Activated naive CD4-positive, alpha-beta T cell treated with anti-CD3 and anti-CD28 coated beads for 36 hours (primary cell): ENCODE data around the gene CAMK1. TPM values are rescaled to one million over a fixed set of nuclear protein-coding genes. Genes with fewer than 3 reads are reported as not detected.

ENCODE experiments used
- CTCF ChIA-PET: fragments of 350-600 bp; sonication (Branson Sonifier 250); formaldehyde crosslinking; loops from one replicate; lab custom pipeline; 2021; ENCODE audit warnings: antibody characterized with exemption; lab: Charles Lee
- DNase-seq: peaks from one replicate; pipeline ENCODE4 v3.0.0-alpha.2; 2020
- H3K27ac Mint-ChIP-seq: one replicate; pipeline ENCODE4 v1.8.0; 2021; ENCODE audit warnings: mild to moderate bottlenecking, mixed read lengths
- H3K27me3 Mint-ChIP-seq: one replicate; pipeline ENCODE4 v1.8.0; 2021; ENCODE audit warnings: low read depth, mixed read lengths
- H3K36me3 Mint-ChIP-seq: one replicate; pipeline ENCODE4 v1.8.0; 2021; ENCODE audit warnings: low read depth, mixed read lengths
- H3K4me1 Mint-ChIP-seq: one replicate; pipeline ENCODE4 v1.8.0; 2021; ENCODE audit warnings: low read depth, mixed read lengths
- H3K4me3 Mint-ChIP-seq: one replicate; pipeline ENCODE4 v1.8.0; 2021; ENCODE audit warnings: mild to moderate bottlenecking, moderate library complexity, mixed read lengths
- H3K9me3 Mint-ChIP-seq: one replicate; pipeline ENCODE4 v1.8.0; 2021; ENCODE audit warnings: mixed read lengths
- intact Hi-C: fragments of 100-400 bp; cut with micrococcal nuclease; formaldehyde crosslinking; loops from one replicate; pipeline ENCODE4 v1.15.1; 2023
- total RNA-seq, 2 experiments: library from RNA; stranded (reverse); gene quantifications; one replicate each; pipeline ENCODE4 v1.2.3, GENCODE V29; 2021

CAMK1 gene
- total RNA-seq, 2 experiments from 2014 or later, result 18.9 to 19.5 TPM

DNA sequence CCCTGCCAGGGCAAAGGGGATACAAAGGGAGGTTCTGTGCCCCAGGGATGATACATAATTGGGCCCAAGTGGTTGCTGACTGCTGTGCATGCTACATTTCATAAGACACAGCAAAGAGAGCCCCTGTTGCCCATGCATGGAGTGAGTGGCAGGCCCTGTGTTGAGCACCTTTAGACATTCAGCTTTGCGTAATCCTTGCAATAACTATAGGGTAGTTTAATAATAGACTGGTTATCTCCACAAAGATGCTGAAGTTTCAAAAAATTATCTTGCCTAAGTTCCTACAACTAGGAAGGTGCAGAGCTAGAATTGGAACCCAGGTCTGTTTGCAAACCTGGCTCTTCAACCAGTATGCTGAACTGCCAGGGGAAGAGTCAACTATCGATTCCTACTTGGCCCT lies 21.7 kb downstream of the CAMK1 start:
- H3K27me3 Mint-ChIP-seq, result no peaks in the 10 kb centered on the region
- peaks cover 63% of the 10 kb centered on the region for H3K36me3 Mint-ChIP-seq
- intact Hi-C loops, result no loop called here
- CTCF ChIA-PET, result interaction anchor here (0.6 kb wide), 1 partner anchor 594 kb away, joined by 4 read pairs; no protein-coding TSS in a partner anchor
- no peaks in the 10 kb centered on the region for H3K9me3 Mint-ChIP-seq
- DNase-seq, result no peak
- H3K4me1 Mint-ChIP-seq, result peaks cover 38% of the 10 kb centered on the region
- H3K27ac Mint-ChIP-seq, result no peak overlapping the region
- H3K4me3 Mint-ChIP-seq, result no peak overlapping the region

DNA sequence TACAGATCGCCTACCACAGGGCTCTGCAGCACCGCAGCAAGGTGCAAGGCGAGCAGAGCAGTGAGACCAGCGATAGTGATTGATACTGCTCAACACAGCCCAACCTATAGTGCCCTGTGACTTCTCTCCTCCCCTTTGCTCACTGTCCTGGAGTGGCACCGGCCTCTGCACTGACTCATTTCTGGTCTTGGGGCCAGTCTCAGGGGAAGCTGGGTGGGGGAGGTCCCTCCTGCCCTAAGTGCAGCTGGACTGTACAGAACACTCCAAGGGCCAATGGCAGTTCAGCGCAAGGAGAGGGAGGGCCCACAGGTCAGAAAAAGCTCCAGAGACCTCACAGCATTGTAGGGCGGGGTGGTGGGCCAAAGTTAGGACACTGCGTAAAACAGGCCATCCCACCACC lies 22.5 kb downstream of the CAMK1 start:
- intact Hi-C loops, result no loop called here
- H3K9me3 Mint-ChIP-seq, result no peaks in the 10 kb centered on the region
- CTCF ChIA-PET, result no interaction called here
- peaks cover 56% of the 10 kb centered on the region for H3K36me3 Mint-ChIP-seq
- peaks cover 37% of the 10 kb centered on the region for H3K4me1 Mint-ChIP-seq
- no peak for DNase-seq
- no peaks in the 10 kb centered on the region for H3K27me3 Mint-ChIP-seq
- H3K27ac Mint-ChIP-seq, result no peak overlapping the region
- H3K4me3 Mint-ChIP-seq, result no peak overlapping the region

DNA sequence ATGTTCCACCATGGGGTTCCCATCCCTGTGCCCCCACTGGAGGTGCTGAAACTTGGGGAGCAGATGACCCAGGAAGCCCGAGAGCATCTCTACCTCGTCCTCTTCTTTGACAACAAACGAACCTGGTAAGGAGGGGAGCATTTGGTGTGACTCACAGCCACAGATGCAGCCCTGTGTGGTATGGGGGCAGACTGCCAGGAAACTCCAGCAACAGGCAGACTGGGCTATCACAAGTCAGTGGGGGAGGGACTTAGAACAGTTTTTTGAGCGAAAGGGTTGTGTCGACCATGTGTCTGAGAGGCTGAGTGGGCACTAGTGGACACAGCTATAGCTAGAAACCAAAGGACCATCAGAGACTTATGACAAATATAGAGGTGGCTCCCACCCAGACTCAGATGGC lies 23.4 kb downstream of the CAMK1 start:
- intact Hi-C loops, result no loop called here
- Mint-ChIP-seq H3K36me3 (peaks cover 50% of the 10 kb centered on the region), H3K9me3 (no peaks in the 10 kb centered on the region), H3K4me3 (no peak overlapping the region), H3K27ac (peak overlapping the region; percentile 74), H3K27me3 (no peaks in the 10 kb centered on the region), H3K4me1 (peaks cover 28% of the 10 kb centered on the region)
- CTCF ChIA-PET, result no interaction called here
- no peak for DNase-seq

DNA sequence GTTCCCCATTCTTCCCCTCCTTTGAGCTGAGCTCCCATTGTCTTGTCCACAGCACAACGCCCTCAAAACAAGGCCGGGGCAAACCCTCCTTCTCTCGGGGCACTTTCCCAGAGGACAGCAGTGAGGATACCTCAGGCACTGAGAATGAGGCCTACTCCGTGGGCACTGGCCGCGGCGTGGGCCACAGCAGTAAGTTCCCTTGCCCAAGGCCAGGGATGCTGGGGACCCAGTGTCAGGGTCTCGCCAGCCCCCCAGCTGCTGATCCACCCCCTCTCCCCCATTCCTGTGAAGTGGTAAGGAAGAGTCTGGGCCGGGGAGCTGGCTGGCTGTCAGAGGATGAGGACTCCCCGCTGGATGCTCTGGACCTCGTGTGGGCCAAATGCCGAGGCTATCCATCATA lies 24.2 kb downstream of the CAMK1 start:
- Mint-ChIP-seq H3K27me3 (no peaks in the 10 kb centered on the region), H3K4me1 (peaks cover 20% of the 10 kb centered on the region), H3K9me3 (no peaks in the 10 kb centered on the region), H3K27ac (peak overlapping the region; percentile 74), H3K4me3 (no peak overlapping the region), H3K36me3 (peaks cover 52% of the 10 kb centered on the region)
- DNase-seq, result no peak
- intact Hi-C loops, result no loop called here
- CTCF ChIA-PET, result no interaction called here

DNA sequence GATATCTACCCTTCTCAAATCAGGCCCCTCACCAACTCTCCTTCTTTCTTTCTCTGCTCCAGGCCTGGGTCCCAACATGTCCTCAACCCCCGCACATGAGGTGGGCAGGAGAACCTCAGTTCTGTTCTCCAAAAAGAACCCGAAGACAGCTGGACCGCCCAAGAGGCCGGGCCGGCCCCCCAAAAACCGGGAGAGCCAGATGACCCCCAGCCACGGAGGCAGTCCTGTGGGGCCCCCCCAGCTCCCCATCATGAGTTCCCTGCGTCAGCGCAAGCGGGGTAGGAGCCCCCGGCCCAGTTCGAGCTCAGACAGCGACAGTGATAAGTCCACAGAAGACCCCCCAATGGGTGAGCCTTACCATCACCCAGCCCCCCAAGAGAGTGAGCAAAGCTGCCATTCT lies 25.6 kb downstream of the CAMK1 start:
- CTCF ChIA-PET, result no interaction called here
- Mint-ChIP-seq H3K27ac (no peak overlapping the region), H3K27me3 (no peaks in the 10 kb centered on the region), H3K4me1 (peaks cover 13% of the 10 kb centered on the region), H3K36me3 (peaks cover 53% of the 10 kb centered on the region), H3K4me3 (no peak overlapping the region), H3K9me3 (no peaks in the 10 kb centered on the region)
- intact Hi-C loops, result no loop called here
- DNase-seq, result no peak

DNA sequence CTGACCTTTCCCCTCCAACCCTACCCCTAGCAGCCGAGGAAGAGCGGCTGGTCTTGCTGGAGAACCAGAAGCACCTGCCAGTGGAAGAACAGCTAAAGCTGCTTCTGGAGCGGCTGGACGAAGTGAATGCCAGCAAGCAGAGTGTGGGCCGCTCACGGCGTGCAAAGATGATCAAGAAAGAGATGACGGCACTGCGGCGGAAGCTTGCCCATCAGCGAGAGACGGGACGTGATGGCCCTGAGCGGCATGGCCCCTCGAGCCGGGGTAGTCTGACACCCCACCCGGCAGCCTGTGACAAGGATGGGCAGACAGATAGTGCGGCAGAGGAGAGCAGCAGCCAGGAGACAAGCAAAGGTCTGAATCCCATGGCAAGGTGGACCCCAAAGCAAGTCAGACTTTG lies 26.2 kb downstream of the CAMK1 start:
- intact Hi-C loops, result no loop called here
- Mint-ChIP-seq H3K36me3 (peaks cover 51% of the 10 kb centered on the region), H3K9me3 (no peaks in the 10 kb centered on the region), H3K27ac (no peak overlapping the region), H3K4me3 (no peak overlapping the region), H3K27me3 (no peaks in the 10 kb centered on the region), H3K4me1 (peaks cover 10% of the 10 kb centered on the region)
- DNase-seq, result no peak
- CTCF ChIA-PET, result no interaction called here

DNA sequence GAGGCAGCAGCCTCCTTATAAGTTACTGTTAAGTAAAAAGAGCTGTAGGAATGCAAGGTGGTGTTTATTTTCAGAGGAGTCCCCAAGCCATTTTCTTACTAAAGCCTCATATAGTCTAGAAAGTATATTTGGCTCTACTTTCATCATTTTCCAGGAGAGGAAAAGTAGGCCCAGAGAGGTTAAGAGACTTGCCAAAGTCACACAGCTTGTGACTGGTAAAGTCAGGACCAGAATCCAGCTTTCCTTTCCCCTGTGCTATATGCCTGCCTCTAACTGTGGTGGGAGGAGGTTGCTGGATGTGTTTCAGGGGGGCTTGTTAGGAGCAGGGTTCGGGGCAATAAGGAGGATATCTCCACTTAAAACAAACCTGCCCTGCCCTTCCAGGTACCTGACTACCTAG lies 27.2 kb downstream of the CAMK1 start:
- H3K27me3 Mint-ChIP-seq, result no peaks in the 10 kb centered on the region
- intact Hi-C loops, result no loop called here
- no peaks in the 10 kb centered on the region for H3K9me3 Mint-ChIP-seq
- no peak overlapping the region for H3K4me3 Mint-ChIP-seq
- no peak for DNase-seq
- CTCF ChIA-PET, result interaction anchor here (0.7 to 0.8 kb wide), 2 partner anchors 8 to 493 kb away, joined by 3 read pairs; no protein-coding TSS in a partner anchor
- peaks cover 44% of the 10 kb centered on the region for H3K36me3 Mint-ChIP-seq
- H3K4me1 Mint-ChIP-seq, result peaks cover 10% of the 10 kb centered on the region
- H3K27ac Mint-ChIP-seq, result no peak overlapping the region

DNA sequence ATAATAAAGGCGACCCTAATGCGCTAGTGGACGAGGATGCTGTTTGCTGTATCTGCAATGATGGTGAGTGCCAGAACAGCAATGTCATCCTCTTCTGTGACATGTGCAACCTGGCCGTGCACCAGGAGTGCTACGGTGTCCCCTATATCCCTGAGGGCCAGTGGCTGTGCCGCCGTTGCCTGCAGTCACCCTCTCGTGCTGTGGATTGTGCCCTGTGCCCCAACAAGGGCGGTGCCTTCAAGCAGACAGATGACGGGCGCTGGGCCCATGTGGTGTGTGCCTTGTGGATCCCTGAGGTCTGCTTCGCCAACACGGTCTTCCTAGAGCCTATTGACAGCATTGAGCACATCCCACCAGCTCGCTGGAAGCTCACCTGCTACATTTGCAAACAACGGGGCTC lies 30.6 kb downstream of the CAMK1 start:
- Mint-ChIP-seq H3K27me3 (no peaks in the 10 kb centered on the region), H3K9me3 (no peaks in the 10 kb centered on the region), H3K4me1 (peaks cover 24% of the 10 kb centered on the region), H3K4me3 (no peak overlapping the region), H3K27ac (no peak overlapping the region), H3K36me3 (peaks cover 39% of the 10 kb centered on the region)
- CTCF ChIA-PET, result interaction anchor here (1.0 kb wide), 1 partner anchor 234 kb away, joined by 4 read pairs; no protein-coding TSS in a partner anchor
- intact Hi-C loops, result no loop called here
- no peak for DNase-seq

DNA sequence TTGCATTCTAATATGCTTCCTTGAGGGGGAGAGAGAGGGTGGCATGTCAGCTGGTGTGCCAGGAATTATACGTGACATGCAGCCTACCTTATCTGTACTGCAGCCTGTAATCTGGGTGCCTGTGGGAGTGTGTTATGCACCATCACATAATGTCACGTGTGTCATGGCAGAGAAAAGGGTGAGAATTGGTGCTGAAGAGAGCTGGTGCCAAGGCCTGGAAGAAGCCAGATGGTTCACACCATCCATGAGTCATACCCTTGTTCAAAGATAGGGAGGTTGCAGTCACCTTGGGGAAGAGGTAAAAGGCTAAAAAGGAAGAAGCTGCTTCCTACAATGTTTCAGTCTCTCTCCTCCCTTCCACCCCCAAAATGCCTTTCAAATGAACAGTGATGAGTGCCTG lies 32.9 kb downstream of the CAMK1 start:
- CTCF ChIA-PET, result interaction anchor here (0.5 to 3.4 kb wide), 5 partner anchors 9 to 233 kb away, joined by 3 to 21 read pairs (median 4); no protein-coding TSS in a partner anchor
- intact Hi-C loops, result no loop called here
- no peaks in the 10 kb centered on the region for H3K27me3 Mint-ChIP-seq
- peaks cover 31% of the 10 kb centered on the region for H3K36me3 Mint-ChIP-seq
- H3K4me3 Mint-ChIP-seq, result no peak overlapping the region
- DNase-seq, result peak; percentile 30
- H3K4me1 Mint-ChIP-seq, result peaks cover 43% of the 10 kb centered on the region
- H3K9me3 Mint-ChIP-seq, result no peaks in the 10 kb centered on the region
- H3K27ac Mint-ChIP-seq, result peak overlapping the region; percentile 55

DNA sequence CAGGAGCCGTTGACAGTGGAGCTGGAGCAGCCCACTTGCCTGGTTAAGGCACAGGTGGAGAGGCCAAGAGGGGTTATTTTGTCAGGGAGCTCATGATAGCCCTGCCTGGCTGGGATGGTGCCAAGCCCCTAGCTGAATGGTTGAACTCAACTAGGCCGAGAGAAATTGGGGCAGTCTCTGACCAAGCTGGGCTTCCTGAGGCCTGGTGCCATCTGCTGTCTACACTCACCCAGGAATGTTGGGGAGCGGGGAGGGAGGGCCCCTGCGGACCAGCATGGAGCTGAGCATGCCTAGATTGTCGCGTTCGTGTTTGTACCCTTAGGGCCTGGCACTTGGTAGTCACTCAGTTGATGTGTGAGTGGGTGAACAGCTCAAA lies 37.0 kb downstream of the CAMK1 start:
- no peak for DNase-seq
- Mint-ChIP-seq H3K36me3 (peaks cover 16% of the 10 kb centered on the region), H3K4me1 (peaks cover 55% of the 10 kb centered on the region), H3K27me3 (no peaks in the 10 kb centered on the region), H3K9me3 (no peaks in the 10 kb centered on the region), H3K4me3 (peak overlapping the region; percentile 84), H3K27ac (peak overlapping the region; percentile 85)
- CTCF ChIA-PET, result interaction anchor here (0.6 to 1.7 kb wide), 6 partner anchors 9 to 255 kb away, joined by 3 to 6 read pairs (median 4); partner anchors contain the start of genes CAMK1 and OGG1
- intact Hi-C loops, result loop anchor here (5.0 kb wide), 3 partner anchors 200 to 590 kb away; partner anchors contain the start of genes CRELD1, EMC3 and SEC13

DNA sequence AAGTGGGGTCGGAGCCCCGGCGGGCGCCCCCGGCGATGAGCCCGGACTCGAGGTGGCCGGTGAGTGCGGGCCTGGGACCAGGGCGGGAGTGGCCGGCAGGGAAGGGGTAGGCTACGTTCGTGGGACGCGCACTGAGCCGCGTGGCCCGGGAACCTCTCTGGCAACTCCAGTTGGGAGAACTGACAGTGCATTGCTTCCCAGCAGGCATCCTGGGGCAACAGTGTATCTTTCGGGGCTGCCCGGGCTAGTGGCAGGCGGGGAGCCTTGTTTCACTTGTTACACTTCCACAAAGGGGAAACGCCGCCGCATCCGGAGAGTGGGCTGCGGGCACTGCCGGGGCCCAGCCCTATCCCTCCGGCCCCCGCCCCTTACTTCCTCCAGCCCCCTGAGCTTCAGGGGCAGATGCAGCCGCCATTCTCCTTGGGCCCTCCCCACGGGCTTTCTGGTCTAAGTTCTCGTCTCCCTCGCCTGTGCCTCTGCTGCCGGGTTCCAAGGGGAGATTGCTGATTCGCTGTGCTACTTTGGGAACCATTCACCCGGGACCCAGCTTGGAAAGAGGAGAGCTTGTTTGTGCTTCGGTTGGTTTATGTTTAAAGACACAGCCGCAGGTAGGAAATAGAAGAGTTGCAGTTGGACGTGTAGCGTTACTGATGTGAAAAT lies 37.5 kb downstream of the CAMK1 start:
- CTCF ChIA-PET, result interaction anchor here (0.6 to 1.7 kb wide), 5 partner anchors 8 to 256 kb away, joined by 3 to 6 read pairs (median 4); partner anchors contain the start of genes CAMK1 and OGG1
- intact Hi-C loops, result loop anchor here (5.0 kb wide), 3 partner anchors 200 to 590 kb away; partner anchors contain the start of genes CRELD1, EMC3 and SEC13
- peak overlapping the region; percentile 84 for H3K4me3 Mint-ChIP-seq
- peak overlapping the region; percentile 85 for H3K27ac Mint-ChIP-seq
- H3K9me3 Mint-ChIP-seq, result no peaks in the 10 kb centered on the region
- peaks cover 59% of the 10 kb centered on the region for H3K4me1 Mint-ChIP-seq
- H3K36me3 Mint-ChIP-seq, result peaks cover 16% of the 10 kb centered on the region
- H3K27me3 Mint-ChIP-seq, result no peaks in the 10 kb centered on the region
- peak; percentile 69 for DNase-seq

DNA sequence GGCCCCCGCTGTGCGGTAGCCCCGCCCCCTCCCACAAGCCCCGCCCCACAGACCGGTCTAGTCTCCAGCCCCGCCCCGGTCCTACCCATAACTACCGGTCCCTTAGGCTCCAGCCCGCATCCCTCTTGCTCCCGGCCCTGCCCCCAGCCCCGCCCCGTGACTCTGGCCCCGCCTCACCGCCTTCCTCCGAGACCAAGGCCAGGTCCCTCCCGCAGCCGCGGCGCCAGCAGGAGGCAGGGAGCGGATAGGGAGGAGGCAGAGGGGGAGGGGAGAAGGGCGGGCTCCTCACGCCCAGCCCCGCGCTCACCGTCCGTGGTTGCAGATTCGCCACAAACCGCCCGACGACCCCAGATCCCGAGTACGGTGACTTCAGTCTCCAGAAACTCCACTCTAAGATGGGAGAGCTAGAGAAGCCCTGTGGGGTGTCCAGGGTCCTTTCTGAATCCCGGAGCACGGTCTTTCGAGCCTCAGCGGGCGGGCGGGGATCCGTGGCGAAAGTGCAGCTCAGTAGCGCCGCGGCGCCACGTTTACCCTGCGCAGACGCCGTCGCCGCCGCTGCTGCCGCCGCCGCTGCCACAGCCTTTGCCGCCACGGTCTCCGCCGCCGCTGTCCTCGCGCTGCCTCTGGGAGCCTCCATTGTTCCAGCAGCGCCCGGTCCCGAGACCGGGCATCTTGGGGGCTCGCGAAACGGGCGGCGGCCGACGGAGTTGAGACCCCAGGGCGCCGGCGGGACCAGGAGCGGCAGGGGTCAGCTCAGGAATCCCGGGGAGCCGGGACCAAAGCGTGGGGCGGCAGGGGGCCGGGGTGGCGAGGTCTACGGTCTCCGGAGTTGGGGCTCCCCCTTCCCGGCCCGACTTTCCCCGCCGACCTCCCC lies 38.3 kb downstream of the CAMK1 start, which contains the start of gene BRPF1:
TSS of gene BRPF1 (plus strand) at position 530 of the 874 bp plus-strand sequence. CDS start 2,406 bp downstream, outside the sequence.
- no peaks in the 10 kb centered on the region for H3K27me3 Mint-ChIP-seq
- H3K9me3 Mint-ChIP-seq, result no peaks in the 10 kb centered on the region
- DNase-seq, result peak; percentile 100
- H3K4me1 Mint-ChIP-seq, result peaks cover 59% of the 10 kb centered on the region
- H3K4me3 Mint-ChIP-seq, result peak within 1 kb of the TSS; percentile 84
- H3K27ac Mint-ChIP-seq, result peak within 1 kb of the TSS; percentile 95
- CTCF ChIA-PET, result interaction anchor here (1.0 to 1.7 kb wide), 4 partner anchors 9 to 47 kb away, joined by 3 to 4 read pairs (median 4); partner anchors contain the start of genes CAMK1 and OGG1
- intact Hi-C loops, result loop anchor here (1.0 to 5.0 kb wide), 13 partner anchors 19 to 768 kb away; partner anchors contain the start of genes CRELD1, EMC3, JAGN1 and MTMR14
- H3K36me3 Mint-ChIP-seq, result peaks cover 11% of the 10 kb centered on the region
